RWPE2 (cell line): ENCODE results near the gene ST7.
"Not testable (repeated sequence)": the region's sequence is repeated elsewhere in the genome, so short reads cannot be mapped to it uniquely, and the experiment has no call there.

Source experiments
- ATAC-seq: fragments of 200-7000 bp; cut with Tn5 transposase; 3 replicates; pipeline ENCODE4 v1.9.1; 2021; ENCODE audit warnings: low read depth
- DNase-seq: peaks from one replicate; pipeline ENCODE4 v3.0.0-alpha.2; 2020; ENCODE audit warnings: low spot score
- H3K27ac ChIP-seq: fragments of 450-650 bp; 2 replicates; pipeline ENCODE4 v1.5.1; 2017; ENCODE audit warnings: mild to moderate bottlenecking; ENCODE audit not compliant: poor library complexity, severe bottlenecking
- H3K27me3 ChIP-seq: fragments of 250-450 bp; sonication (Bioruptor Pico); 2 replicates; pipeline ENCODE4 v1.5.1; 2021; ENCODE audit warnings: mild to moderate bottlenecking, moderate library complexity; ENCODE audit not compliant: insufficient read depth, poor library complexity, severe bottlenecking
- H3K36me3 ChIP-seq: fragments of 250-450 bp; sonication (Bioruptor Pico); 2 replicates; pipeline ENCODE4 v1.5.1; 2020; ENCODE audit warnings: low read depth, mild to moderate bottlenecking, moderate library complexity
- H3K4me1 ChIP-seq: fragments of 250-450 bp; sonication (Bioruptor Pico); 2 replicates; pipeline ENCODE4 v1.5.1; 2021; ENCODE audit warnings: mild to moderate bottlenecking, moderate library complexity; ENCODE audit not compliant: insufficient read depth, poor library complexity, severe bottlenecking
- H3K4me3 ChIP-seq: fragments of 250-450 bp; sonication (Bioruptor Pico); 2 replicates; pipeline ENCODE4 v1.5.1; 2021; ENCODE audit warnings: mild to moderate bottlenecking, moderate library complexity; ENCODE audit not compliant: severe bottlenecking
- H3K9me3 ChIP-seq: fragments of 250-450 bp; sonication (Bioruptor Pico); 2 replicates; pipeline ENCODE4 v1.5.1; 2021; ENCODE audit warnings: mild to moderate bottlenecking, moderate library complexity; ENCODE audit not compliant: severe bottlenecking
- CTCF ChIP-seq: fragments of 450-650 bp; IDR thresholded peaks from one replicate; pipeline ENCODE4 v1.5.1; 2017; ENCODE audit warnings: mild to moderate bottlenecking, moderate library complexity; ENCODE audit not compliant: poor library complexity, severe bottlenecking

Gene ST7

GRCh38 chr7:116967983-116968382, 14.7 kb downstream of the ST7 start:
- H3K4me1 ChIP-seq = no peaks in the 10 kb centered on the region
- no peak overlapping the region for H3K4me3 ChIP-seq
- ATAC-seq (no peak), DNase-seq (no peak)
- no peaks in the 10 kb centered on the region for H3K36me3 ChIP-seq
- H3K27me3 ChIP-seq = no peaks in the 10 kb centered on the region
- no peak for TF ChIP-seq CTCF
- no peaks in the 10 kb centered on the region for H3K9me3 ChIP-seq
- no peak overlapping the region for H3K27ac ChIP-seq

DNA sequence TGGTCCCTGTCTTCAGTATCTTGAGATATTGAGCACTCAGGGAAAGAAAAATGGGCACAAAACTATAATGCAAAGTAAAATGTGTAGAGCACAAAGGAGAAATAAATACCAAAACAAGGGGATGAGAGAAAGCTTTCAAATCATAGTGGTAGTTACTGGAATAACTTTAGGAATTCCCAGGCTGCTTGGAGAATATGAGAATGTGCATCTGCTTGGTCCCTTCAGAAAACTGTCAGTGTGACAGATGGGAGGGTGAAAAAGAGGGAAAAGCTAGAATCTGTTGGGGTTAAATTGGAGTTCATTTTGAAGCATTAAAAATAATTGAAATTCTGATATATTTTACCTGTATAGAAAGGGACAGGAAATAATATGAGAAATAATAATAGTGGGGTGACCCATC, 15.3 kb downstream of the ST7 start:
- ATAC-seq (no peak), DNase-seq (no peak)
- H3K27me3 ChIP-seq = no peaks in the 10 kb centered on the region
- H3K4me1 ChIP-seq = no peaks in the 10 kb centered on the region
- no peaks in the 10 kb centered on the region for H3K9me3 ChIP-seq
- H3K36me3 ChIP-seq = no peaks in the 10 kb centered on the region
- no peak overlapping the region for H3K27ac ChIP-seq
- no peak overlapping the region for H3K4me3 ChIP-seq
- no peak for TF ChIP-seq CTCF

DNA sequence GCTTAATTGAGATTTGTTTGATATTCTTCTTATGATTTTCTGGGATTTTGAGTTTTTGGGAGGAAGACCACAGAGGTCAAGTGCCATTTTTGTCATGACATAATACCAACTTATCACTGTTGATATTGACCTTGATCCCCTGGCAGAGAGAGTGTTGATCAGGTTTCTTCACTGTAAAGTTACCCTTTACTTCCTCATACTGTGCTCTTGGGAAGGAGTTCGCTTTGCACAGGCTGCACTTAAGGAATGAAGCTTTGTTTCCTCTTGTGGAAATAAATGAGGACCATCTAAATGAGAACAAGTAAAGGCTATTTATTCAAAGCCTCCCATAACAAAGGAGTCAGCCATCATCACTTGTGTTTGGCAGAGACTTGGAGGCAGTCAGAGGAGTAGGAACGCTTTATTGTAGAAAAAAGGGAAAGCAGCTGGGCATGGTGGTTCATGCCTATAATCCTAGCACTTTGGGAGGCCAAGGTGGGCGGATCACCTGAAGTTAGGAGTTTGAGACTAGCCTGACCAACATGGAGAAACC, 16.1 kb downstream of the ST7 start:
- DNase-seq = no peak

DNA sequence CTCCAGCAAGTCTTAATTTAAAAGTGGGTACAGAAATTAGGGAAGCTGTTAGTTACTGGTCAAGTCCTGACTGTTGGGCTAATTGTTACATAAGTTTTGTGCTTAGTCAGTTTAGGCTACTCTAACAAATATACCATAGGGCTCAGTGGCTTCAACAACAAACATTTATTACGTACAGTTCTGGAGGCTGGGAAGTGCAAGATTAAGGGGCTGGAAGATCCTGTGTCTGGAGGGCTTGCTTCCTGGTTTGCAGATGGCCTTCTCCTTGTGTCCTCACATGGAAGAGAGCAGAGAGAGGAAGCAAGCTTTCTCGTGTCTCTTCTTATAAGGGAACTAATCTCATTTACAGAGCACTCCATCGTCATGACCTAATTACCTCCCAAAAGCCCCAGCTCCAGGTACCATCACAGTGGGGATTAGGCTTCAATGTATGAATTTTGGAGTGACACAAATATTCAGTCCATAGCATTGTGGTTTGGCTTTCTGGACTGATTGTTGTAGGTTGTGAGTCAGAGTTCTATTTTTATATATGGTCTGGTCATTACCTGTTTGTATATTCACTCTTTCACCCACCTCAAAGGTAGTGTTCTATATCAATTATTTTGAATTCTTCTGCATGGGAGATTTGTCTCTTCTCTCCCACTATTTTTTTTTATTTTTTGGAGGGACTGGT, 17.1 kb downstream of the ST7 start:
- Histone ChIP-seq H3K27ac (no peak overlapping the region), H3K4me3 (no peak overlapping the region), H3K27me3 (no peaks in the 10 kb centered on the region), H3K36me3 (peaks cover 3% of the 10 kb centered on the region; the same call in 1 of the 2 replicates), H3K4me1 (no peaks in the 10 kb centered on the region), H3K9me3 (peaks cover 4% of the 10 kb centered on the region)
- no peak for TF ChIP-seq CTCF
- DNase-seq (no peak), ATAC-seq (no peak)

More for the DNA sequence above, 16.1 kb downstream of the ST7 start:
- H3K4me1 ChIP-seq = no peaks in the 10 kb centered on the region
- H3K4me3 ChIP-seq = no peak overlapping the region
- no peak for TF ChIP-seq CTCF
- H3K27me3 ChIP-seq = no peaks in the 10 kb centered on the region
- peaks cover under 1% of the 10 kb centered on the region for H3K9me3 ChIP-seq
- no peak for ATAC-seq
- no peak overlapping the region for H3K27ac ChIP-seq
- H3K36me3 ChIP-seq = no peaks in the 10 kb centered on the region

- H3K4me1 ChIP-seq, H3K4me3 ChIP-seq, H3K27ac ChIP-seq, DNase-seq, H3K27me3 ChIP-seq, H3K36me3 ChIP-seq, H3K9me3 ChIP-seq, ATAC-seq: not testable (repeated sequence)
Measured at GRCh38 chr7:116971153-116971552, 17.9 kb downstream of the ST7 start.
